MV-4-11 (cell line): ENCODE measurements around the gene PKP3.
"Not testable (repeated sequence)": the region's sequence is repeated elsewhere in the genome, so short reads cannot be mapped to it uniquely, and the experiment has no call there.

Experiments used
- DNase-seq: peaks from one replicate; lab custom pipeline; 2025; lab: John Stamatoyannopoulos, UW

Gene PKP3

GRCh38 chr11:409600-410483 lies 15.8 kb downstream of the PKP3 start:
- DNase-seq = no peak

- not testable (repeated sequence) for DNase-seq
These were observed 16.7 kb downstream of the PKP3 start for GRCh38 chr11:410711-411110.

GRCh38 chr11:411520-411919 lies 17.5 kb downstream of the PKP3 start:
- not testable (repeated sequence) for DNase-seq

GRCh38 chr11:412641-413119 lies 18.7 kb downstream of the PKP3 start:
- no peak for DNase-seq

GRCh38 chr11:413120-414081 lies 19.4 kb downstream of the PKP3 start:
- no peak for DNase-seq

GRCh38 chr11:414318-414857 lies 20.4 kb downstream of the PKP3 start:
- DNase-seq = no peak

- no peak for DNase-seq
These were observed 21.6 kb downstream of the PKP3 start for GRCh38 chr11:415640-416041.

- DNase-seq = no peak
These were observed 22.2 kb downstream of the PKP3 start for GRCh38 chr11:416051-416756.

GRCh38 chr11:416757-417621 lies 23.0 kb downstream of the PKP3 start:
- DNase-seq = no peak

- DNase-seq = no peak
These were observed 23.8 kb downstream of the PKP3 start for GRCh38 chr11:417652-418342.

- no peak for DNase-seq
These were observed 24.6 kb downstream of the PKP3 start for GRCh38 chr11:418343-419247.

- DNase-seq = no peak
These were observed 25.4 kb downstream of the PKP3 start for GRCh38 chr11:419248-420005.

GRCh38 chr11:420054-420910 lies 26.3 kb downstream of the PKP3 start:
- DNase-seq = no peak

- DNase-seq = no peak
These were observed 26.9 kb downstream of the PKP3 start for GRCh38 chr11:420911-421321.

- DNase-seq = no peak
These were observed 28.2 kb downstream of the PKP3 start for GRCh38 chr11:422249-422656.

- no peak for DNase-seq
These were observed 30.2 kb downstream of the PKP3 start for GRCh38 chr11:424232-424631.

- not testable (repeated sequence) for DNase-seq
These were observed 30.8 kb downstream of the PKP3 start for GRCh38 chr11:424766-425165.
